SKM-1 treated with dmso at 0.1 percent for 144 hours (cell line): ENCODE measurements around the gene CFAP206.

Experiments
- DNase-seq: peaks from one replicate; lab custom pipeline; 2025; ENCODE audit not compliant: unreplicated experiment; lab: John Stamatoyannopoulos, UW

CFAP206 gene

DNA sequence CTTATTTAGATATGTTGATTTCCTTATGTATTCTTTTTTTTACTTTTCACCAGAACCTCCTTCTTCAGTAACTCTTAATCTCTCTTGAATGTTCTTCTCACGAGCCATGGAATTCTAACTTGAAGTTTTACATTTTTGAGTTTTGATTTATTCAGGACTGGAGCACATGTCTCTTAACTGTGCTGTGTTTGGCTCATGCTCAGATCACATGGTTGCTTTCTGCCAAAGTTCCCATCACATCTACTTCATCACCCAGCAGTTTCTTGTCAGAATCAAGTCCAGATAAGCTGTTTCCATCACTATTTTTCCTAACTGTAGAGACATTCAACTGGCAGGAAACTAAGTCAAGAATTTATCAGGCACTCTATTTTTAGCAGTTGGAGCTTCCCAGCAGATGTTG lies 96.7 kb downstream of the CFAP206 start:
- DNase-seq: no peak
